Epidermal melanocyte (primary cell): ENCODE results near the gene NCSTN.
"Not testable (repeated sequence)": the region's sequence is repeated elsewhere in the genome, so short reads cannot be mapped to it uniquely, and the experiment has no call there.

ENCODE experiments used
- DNase-seq: peaks from one replicate; pipeline ENCODE4 v3.0.0; 2011; ENCODE audit warnings: low spot score; ENCODE audit not compliant: insufficient read length

NCSTN gene

DNA sequence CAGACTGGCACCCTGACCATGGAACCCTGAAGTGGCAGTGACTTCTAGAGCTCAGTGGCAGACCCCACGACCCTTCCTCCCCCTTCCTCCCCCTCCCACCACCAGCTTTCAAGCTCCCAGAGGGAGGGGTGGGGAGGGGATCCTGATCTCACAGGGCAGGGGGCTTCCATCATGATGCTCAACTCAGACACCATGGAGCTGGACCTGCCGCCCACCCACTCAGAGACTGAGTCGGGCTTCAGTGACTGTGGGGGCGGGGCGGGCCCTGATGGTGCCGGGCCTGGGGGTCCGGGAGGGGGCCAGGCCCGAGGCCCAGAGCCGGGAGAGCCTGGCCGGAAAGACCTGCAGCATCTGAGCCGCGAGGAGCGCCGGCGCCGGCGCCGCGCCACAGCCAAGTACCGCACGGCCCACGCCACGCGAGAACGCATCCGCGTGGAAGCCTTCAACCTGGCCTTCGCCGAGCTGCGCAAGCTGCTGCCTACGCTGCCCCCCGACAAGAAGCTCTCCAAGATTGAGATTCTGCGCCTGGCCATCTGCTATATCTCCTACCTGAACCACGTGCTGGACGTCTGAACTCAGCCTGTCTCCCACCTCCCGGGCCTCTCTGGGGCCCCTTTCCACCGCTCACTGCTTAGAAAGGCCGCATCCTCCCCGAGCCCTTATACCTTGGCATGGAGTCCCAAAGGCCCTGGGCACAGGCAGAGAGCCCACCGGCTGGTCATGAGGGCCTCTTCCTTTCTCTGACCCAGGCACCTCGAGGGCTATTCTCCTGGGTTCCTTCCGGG, 27.6 kb downstream of the NCSTN start:
- DNase-seq, result no peak

DNA sequence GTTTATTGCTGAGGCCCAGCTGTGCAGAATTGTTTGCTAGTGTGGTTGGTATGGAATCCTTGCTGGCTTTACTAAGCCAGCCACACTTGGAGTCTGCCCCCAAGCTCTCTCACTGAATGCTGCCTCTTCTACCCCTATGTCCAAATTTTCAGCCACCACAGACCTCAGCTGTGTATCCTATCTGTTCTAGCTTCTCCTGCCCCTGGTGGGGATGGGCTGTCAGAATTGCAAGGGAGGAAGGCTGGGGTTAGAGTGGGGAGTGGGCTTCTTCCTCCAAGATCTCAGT, 28.1 kb downstream of the NCSTN start:
- no peak for DNase-seq

DNA sequence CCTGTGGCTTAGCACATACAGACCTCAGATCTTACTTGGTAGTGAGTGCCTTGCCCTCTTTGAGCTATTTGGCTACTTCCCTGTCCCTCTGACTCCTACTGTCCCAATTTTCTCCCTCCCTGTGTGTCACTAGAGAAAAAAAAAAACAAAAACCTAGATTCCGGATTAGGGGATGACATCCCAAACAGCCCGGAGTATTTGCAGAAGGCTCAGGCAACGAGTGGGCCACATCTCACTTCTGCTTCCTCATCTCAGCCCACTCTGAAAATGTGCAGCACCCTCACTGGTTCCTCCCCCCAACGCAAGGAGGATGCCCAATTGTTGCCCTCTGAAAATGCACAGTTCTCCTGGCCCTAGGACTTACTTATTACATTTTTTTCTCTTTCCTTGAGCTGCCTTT, 28.6 kb downstream of the NCSTN start:
- DNase-seq, result no peak

DNA sequence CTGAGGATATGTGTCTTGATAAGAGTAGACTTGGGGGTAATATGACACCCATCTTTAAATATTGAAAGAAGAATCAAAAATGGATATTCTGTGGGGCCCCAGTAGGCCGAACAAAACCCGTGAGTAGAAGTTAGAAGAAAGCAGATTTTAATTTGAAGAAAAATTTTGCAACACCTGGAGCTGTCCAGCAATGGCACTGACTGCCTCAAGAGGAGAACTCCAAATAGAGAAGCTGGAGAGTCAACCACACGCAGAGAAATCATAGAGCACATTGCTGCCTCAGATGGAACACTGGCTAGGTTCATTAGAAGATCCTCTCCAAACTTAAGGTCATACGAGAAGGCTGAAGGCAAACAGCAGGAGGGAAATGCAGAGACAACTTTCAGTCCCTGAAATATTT, 30.5 kb downstream of the NCSTN start:
- DNase-seq, result no peak

DNA sequence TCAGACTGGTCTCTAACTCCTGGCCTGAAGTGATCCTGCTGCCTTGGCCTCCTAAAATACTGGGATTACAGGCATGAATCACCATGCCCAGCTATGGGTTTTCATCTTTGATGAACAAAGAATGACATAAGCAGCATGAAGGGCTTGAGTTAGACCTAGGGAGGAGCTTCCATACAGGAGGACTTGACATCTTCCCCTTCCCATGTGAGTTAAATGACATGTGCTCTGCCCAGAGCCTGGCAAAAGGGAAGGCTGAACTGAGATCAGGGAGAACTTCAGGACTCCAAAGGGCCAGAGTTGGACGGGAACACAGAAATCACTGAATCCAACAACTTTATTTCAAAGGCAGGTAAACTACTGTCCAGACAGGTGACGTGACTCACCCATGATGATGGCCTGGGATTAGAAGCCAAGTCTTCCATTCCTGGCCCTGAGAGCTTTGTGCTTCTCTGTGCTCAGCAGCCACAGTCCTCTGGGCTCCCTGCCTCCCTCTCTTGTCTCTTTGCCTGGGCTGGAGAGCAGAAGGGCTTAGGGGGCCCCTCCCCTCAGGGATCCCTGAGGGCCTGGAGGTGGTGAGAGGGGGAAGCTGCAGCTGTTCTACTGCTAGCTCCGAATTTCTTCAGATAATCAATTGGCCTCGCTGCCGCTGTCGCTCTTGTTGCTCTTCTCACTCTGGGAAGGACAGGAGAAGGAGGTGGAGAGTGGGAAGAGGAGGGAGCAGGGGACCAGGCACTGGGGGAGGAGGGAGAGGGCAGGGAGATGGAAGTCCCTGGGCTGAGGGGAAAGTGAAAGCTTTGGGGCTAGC, 31.3 kb downstream of the NCSTN start:
- DNase-seq, result peak; percentile 50

DNA sequence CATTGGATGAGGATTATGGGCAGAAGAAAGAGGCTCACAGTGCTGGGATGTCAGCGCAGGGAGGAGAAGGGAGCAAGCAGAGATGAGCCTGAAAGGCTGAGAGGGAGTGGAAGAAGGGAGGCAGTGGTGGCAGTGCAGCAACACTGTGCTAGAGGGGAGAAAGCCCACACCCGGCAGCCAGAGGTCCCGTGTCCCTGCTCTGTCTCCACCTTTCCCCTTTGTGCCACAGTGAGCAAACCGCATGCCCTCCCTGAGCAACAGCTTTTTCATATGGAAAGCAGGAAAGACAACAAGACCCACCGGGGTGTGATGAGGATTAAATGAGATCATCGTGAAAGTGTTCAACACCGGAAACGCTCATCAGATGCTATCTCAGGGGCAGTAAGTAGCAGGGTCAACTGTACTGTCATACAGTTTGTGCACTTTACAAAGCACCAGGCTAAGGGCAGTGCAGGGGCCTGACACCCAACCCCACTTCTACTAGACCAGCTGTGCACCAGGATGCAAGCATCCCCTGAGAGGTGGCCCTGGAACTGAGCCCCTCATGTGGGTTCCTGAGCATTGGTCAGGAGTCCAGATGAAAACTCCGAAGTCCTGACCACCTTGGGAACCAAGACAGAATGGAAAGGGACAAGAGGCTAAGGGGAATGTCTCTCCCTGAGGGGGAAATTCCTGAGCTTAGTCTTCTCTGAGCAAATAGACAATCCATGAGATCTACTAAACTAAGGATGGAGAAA, 32.8 kb downstream of the NCSTN start:
- DNase-seq, result no peak

DNA sequence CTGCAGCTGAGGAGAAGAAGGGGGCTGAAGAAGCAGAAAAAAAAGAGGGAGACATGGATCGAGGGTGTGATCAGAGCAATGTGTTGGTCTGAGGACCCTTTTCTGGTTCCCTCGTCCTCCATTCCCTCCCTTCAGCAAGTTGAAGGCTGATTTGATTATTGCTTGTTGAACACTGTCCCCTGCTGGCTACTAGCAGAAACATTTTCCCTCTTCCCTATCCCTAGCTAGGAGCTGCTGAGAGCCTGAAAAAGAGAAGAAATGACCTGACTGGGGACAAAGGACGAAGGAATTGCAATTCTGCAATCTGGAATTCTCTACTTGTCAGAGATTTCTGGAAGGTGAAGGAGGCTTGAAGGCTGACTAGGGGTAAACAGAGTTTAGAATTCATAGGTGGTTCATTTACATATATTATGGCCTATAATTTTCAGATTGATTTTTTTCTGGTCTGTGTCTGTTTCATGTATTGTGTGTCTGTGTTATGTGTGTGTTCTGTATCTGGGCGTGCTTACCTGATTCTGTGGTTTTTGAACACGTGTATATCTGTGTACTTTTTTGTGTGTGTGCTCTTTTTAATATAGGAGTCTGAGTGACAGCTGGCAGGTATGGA, 33.4 kb downstream of the NCSTN start:
- DNase-seq, result peak; percentile 57

DNA sequence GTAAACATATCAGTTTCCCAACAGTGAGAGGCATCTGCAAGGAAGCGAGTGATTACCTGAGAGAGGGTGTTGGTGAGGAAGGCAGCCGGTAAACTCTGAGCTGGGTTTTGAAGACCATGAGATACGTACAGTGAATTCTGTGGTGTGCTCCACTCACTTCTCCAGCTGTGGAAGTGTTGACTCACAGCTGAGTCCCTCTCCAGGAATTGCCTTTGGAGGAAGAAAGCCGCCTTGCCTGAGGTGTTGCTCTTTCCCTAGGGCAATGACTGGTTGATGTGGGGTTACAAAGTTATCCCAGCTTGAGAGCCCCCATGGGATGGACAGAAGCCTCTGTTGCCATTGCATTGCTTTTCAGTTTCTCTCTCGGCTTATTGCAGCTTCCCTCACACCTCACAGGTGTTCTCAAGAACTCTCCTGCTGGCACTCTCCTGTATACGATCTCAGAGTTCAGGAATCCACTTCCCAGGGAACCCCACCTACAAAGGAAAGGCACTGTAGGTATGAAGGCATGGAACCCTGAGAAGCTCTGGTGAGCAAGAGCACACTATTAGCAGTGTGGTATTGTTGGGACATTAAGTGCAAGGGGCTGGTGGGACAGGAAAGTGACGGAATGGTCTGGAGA, 34.5 kb downstream of the NCSTN start:
- no peak for DNase-seq

DNA sequence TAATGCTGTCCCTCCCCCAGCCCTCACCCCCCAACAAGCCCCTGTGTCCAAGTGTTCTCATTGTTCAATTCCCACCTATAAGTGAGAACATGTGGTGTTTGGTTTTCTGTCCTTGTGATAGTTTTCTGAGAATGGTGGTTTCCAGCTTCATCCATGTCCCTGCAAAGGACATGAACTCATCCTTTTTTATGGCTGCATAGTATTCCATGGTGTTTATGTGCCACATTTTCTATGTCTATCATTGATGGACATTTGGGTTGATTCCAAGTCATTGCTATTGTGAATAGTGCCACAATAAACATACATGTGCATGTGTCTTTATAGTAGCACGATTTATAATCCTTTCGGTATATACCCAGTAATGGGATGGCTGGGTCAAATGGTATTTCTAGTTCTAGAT, 41.6 kb downstream of the NCSTN start:
- DNase-seq, result not testable (repeated sequence)

DNA sequence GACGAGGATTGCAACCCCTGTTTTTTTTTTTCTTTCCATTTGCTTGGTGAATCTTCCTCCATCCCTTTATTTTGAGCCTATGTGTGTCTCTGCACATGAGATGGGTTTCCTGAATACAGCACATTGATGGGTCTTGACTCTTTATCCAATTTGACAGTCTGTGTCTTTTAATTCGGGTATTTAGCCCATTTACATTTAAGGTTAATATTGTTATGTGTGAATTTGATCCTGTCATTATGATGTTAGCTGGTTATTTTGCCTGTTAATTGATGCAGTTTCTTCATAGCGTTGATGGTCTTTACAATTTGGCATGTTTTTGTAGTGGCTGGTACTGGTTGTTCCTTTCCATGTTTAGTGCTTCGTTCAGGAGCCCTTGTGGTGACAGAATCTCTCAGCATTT, 45.2 kb downstream of the NCSTN start:
- DNase-seq, result not testable (repeated sequence)

DNA sequence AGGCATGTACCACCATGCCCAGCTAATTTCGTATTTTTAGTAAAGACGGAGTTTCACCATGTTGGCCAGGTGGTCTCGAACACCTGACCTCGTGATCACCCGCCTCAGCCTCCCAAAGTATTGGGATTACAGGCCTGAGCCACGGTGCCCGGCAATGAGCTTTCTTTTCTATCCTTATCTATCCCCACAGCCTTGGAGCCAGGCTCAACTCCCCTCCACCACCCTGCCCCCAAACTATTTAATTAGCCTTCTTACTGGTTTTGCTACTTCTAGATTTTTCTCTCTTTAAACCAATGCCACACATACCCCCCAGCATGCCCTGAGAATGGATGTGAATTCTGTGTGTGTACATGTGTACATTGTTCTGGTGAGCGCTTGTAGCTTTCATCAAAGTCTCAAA, 51.5 kb downstream of the NCSTN start:
- no peak for DNase-seq

DNA sequence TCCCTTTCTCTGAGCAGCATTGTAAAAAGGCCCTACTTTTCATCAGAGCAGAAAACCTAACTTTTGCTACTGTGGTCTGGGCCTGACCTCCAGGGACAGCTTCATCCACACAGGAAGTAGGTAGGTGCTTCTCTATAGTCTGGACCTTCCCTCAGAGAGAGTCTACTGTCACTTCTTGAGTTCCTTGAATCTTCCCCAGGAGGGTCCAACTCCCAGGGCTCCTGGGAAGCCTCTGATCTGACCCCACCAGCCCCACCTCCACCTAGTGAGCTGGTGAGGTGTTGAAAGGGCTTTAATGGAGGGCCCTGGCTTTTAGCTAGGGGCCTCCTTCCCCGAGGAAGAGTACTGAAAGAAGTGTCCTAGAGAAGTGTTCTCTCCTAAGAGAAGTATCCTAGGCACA, 54.5 kb downstream of the NCSTN start:
- DNase-seq, result no peak

DNA sequence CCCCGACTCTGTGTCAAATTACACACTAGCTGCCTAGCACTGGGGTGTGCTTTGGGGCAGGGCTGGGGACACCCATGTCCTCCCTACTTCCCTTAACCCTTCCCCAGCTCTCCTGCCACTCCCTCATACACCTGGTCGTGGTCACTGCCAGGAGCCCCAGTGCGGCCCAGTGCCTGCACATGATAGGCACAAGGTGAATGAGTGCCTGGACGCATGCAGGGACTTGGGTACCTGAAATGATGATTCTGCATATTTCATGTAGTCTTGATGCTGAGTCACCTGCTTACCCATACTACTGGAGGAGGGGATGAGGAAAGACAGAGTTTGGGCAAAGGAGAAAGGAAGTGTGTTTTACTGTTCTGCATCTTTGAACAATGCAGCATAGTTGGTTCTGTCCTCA, 55.6 kb downstream of the NCSTN start:
- DNase-seq, result no peak

DNA sequence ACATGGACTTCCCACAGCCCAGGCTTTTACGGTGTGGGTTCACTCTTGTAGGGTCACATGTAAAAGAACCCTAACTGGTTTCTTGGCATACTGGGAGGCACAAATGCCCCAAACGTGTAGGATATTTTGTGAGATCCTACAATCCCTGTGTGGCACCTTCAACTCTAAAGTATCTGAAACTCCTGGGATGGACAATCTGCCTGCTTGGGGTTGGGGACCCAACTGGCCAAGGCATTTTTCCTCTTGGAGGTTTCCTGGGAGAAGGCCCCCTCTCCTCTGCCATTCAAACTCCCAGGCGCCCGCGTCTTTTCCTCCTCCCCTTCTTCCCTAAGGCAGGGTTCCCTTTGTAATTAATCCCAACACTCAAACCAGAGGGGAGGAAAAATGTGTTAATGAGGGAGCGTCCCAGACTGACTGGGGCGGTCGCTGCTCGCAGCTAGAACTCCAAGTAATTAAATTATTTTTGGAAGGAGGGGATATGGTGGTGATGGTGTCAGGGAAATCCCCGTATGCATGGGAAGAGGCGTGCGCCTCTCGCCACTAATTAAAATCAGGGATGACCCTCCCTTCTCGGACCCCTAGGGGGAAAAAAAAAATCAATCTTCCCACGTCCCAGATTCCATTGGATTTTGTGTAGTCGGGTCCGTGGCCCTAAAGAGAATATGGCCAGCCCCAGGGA, 56.5 kb downstream of the NCSTN start:
- DNase-seq, result no peak

DNA sequence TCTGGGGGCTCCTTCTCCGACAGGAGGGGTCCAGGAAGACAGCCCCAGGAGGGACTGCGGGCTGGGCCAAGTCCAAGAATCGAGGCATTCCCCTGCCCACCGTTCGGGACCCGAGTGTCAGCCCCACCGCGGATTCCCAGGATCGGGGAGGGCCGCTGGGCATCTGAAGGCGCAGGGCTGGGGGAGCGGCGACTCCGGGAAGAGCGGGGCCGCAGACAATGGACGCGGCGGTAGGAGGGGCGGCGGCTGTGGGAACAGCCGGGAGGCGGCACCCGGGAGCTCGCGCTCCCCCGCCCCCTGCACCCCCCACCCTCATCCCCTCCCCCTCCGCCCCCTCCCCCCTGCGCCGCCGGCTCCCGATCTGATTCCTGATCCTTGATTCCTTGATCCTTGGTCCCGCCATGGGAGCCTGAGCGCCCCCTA, 57.1 kb downstream of the NCSTN start, which contains the start of gene VANGL2:
Gene VANGL2 (plus strand): TSS at position 342 of the 423 bp plus-strand sequence. CDS start 15,274 bp downstream, outside the sequence.
- DNase-seq, result peak; percentile 61

DNA sequence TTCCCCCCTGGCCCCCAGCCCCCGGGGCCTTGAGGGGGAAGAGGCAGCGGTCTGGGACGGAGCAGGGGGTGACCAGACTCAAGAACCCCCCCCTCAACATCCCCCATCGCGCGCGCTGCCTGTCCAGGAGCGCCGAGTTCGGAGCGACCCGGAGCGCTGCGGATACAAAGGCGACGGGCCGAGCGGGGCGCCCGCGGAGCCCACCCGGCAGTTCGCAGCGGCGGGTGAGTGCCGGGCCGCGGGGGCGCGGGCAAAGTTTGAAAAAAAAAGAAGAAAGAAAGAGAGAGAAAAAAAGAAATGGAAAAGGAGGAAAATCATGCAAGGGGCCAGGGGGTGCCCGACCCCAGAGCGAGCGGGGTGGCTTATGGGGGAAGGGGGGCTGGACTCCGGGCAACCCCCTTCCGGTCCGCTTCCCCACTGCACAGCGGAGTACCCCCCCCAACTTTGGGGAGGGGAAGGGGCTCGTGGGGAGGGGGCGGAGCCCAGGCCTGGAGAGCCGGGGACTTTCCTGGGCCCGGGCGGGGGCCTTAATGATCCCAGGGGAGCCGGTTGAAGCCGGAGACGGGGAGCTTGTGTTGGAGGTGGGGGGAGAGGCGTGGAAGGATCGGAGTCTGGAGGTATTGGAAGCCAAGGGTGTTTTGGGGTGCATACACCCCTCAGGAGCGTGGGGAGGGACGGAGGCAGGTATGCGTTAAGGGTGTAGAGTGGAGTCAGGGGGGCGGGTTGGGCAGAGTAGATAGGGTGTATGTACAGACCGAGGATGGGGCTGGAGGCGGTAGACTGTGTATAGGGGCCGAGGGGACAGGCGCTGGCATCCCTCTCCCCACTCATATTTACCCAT, 57.7 kb downstream of the NCSTN start:
- no peak for DNase-seq

DNA sequence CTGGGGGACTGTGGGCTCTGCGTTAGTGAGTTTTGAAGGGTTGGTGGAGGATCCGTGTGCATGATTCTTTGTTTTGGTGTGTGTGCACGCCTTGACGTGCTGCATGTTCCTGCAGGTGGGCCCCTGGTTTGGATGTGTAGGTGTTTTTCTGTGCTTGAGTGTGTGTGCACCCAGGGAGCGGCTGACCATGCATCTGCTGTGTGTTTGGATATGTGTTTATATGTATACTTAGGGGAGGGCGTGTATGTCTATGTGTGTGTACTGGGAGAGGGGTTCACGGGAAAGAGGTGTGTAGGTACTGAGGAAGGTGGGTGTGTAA, 58.3 kb downstream of the NCSTN start:
- no peak for DNase-seq

DNA sequence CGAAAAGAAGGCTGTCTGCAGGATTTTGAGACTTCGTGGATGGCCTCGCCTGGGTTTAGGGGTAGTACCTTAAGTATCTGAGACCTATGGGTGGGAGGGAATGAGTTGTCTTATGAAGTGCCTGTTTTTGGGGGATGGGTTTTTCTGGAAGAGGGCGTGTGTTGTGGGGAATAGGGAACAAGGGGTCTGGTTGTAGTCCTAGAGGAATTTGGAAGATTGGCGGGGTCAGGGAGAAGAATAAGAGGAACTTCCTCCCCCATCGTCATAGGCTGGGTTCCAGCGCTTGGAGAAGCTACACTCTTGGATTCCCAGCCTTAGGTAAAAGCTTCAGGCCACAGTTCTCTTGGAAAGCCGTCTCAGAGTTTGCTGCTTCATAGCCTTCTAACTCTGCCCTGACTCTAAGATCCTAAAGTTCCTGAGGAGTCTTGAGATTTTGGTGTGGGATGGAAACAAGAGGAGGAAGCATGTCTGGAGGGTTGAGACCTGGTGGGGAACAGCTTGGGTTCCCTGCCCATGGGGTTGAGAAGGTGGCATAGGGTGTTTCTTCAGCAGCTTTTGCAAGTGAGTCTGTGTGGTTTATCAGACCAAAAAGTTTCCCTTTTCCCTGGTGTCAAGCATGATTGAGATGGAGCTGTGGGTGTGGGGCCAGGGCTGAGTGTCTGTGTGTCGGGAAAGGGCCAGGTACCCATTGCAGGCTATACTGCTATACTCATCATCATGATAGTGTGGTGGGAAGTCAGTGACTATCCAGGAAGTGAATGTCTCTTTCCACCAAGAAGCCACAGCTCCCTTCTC, 59.0 kb downstream of the NCSTN start:
- no peak for DNase-seq

DNA sequence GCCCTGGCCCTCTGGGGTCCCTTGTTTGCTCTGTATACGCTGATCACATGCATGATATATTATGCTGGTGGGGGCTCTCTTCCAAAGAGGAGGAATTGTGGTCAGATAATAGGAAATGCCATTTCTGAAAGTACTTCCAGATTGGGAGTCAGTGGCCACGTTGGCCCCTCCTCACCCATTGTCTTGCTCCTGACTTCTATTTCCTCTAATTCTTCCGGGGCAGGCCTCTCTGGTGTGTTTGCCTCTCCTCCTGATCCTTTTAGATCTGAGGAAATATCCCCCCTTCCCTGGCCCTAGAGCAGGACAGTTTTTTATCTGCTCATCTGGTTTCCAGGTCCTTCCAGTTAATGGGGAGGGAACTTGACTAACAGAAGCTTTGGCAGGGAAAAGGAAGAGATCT, 60.1 kb downstream of the NCSTN start:
- DNase-seq, result no peak
